ENCODE data around the gene DNMT3B.
A peak's percentile ranks its signal among the peaks of the same experiment; 100 is the strongest.
"Not testable (repeated sequence)": the region's sequence is repeated elsewhere in the genome, so short reads cannot be mapped to it uniquely, and the experiment has no call there.

The DNMT3B gene

GRCh38 chr20:32792316-32792715 is 30.1 kb downstream of the DNMT3B start:
- DNase-seq, result no peak

- DNase-seq, result no peak
Measured at GRCh38 chr20:32792731-32793458, 30.7 kb downstream of the DNMT3B start.

- DNase-seq, result no peak
Measured at GRCh38 chr20:32796383-32796948, 34.3 kb downstream of the DNMT3B start.

- DNase-seq, result no peak
Measured at GRCh38 chr20:32796981-32797451, 34.8 kb downstream of the DNMT3B start.

GRCh38 chr20:32797571-32797970 is 35.4 kb downstream of the DNMT3B start:
- DNase-seq, result not testable (repeated sequence)

- no peak for DNase-seq
Measured at GRCh38 chr20:32798046-32798981, 36.1 kb downstream of the DNMT3B start.

- DNase-seq, result no peak
Measured at GRCh38 chr20:32803092-32803491, 40.9 kb downstream of the DNMT3B start.

- no peak for DNase-seq
Measured at GRCh38 chr20:32804022-32804715, 42.0 kb downstream of the DNMT3B start.

GRCh38 chr20:32804817-32805216 is 42.6 kb downstream of the DNMT3B start:
- no peak for DNase-seq

- no peak for DNase-seq
Measured at GRCh38 chr20:32805721-32806120, 43.5 kb downstream of the DNMT3B start.

- no peak for DNase-seq
Measured at GRCh38 chr20:32806356-32806755, 44.2 kb downstream of the DNMT3B start.

GRCh38 chr20:32807706-32808105 is 45.5 kb downstream of the DNMT3B start:
- DNase-seq, result no peak

- peak in 1 of 4 experiments; percentile 11 for DNase-seq
Measured at GRCh38 chr20:32808438-32808837, 46.3 kb downstream of the DNMT3B start.

- DNase-seq, result no peak
Measured at GRCh38 chr20:32809907-32810306, 47.7 kb downstream of the DNMT3B start.

GRCh38 chr20:32810941-32811340 is 48.8 kb downstream of the DNMT3B start:
- no peak for DNase-seq

- no peak for DNase-seq
Measured at GRCh38 chr20:32811886-32812285, 49.7 kb downstream of the DNMT3B start.

GRCh38 chr20:32819992-32820697 is 58.0 kb downstream of the DNMT3B start:
- DNase-seq, result peak in 3 of 4 experiments; percentile 45 to 85 (median 83)

- DNase-seq, result peak in 3 of 4 experiments; percentile 20 to 26 (median 26)
Measured at GRCh38 chr20:32820698-32821377, 58.7 kb downstream of the DNMT3B start.

GRCh38 chr20:32822225-32822624 is 60.0 kb downstream of the DNMT3B start:
- DNase-seq, result no peak

- peak; percentile 32 to 68 (median 60) for DNase-seq
Measured at GRCh38 chr20:32823078-32823477, 60.9 kb downstream of the DNMT3B start.
